Ascending aorta (tissue), 2 donors: ENCODE results near the gene ZNF627. TPM values are rescaled to one million over a fixed set of nuclear protein-coding genes. Genes with fewer than 3 reads are reported as not detected.
"Not testable (repeated sequence)": the region's sequence is repeated elsewhere in the genome, so short reads cannot be mapped to it uniquely, and the experiment has no call there.

Experiments used
- DNase-seq, 2 donors: peaks; one replicate each; pipeline ENCODE4 v3.0.0-alpha.2; 2019; ENCODE audit warnings: low spot score in 2 of 2
- H3K27ac ChIP-seq, 2 donors: fragments of 200-600 bp; sonication (generic); one replicate each; pipeline ENCODE4 v1.5.1; 2016 to 2017; ENCODE audit warnings: mild to moderate bottlenecking in 1 of 2
- H3K27me3 ChIP-seq: fragments of 200-600 bp; sonication (generic); one replicate; pipeline ENCODE4 v1.5.1; 2017
- H3K36me3 ChIP-seq, 2 donors: fragments of 200-600 bp; sonication (generic); one replicate each; pipeline ENCODE4 v1.5.1; 2016
- H3K4me1 ChIP-seq, 2 donors: fragments of 200-600 bp; sonication (generic); one replicate each; pipeline ENCODE4 v1.5.1; 2016 to 2017; ENCODE audit warnings: mild to moderate bottlenecking in 1 of 2
- H3K4me3 ChIP-seq, 2 donors: fragments of 200-600 bp; sonication (generic); one replicate each; pipeline ENCODE4 v1.5.1; 2016 to 2017; ENCODE audit warnings: mild to moderate bottlenecking in 1 of 2
- H3K9me3 ChIP-seq, 2 donors: fragments of 200-600 bp; sonication (generic); one replicate each; pipeline ENCODE4 v1.5.1; 2016
- CTCF ChIP-seq, 3 experiments: fragments of 200-600 bp in 2 of 3; fragments of 450-650 bp in 1 of 3; sonication (generic) in 2 of 3; IDR thresholded peaks; one replicate each; pipeline ENCODE4 v1.5.1; 2016 to 2019; ENCODE audit warnings: antibody characterized with exemption in 3 of 3, mild to moderate bottlenecking in 1 of 3, moderate library complexity in 1 of 3
- intact Hi-C: fragments of 100-400 bp; cut with DNase I; formaldehyde crosslinking; loops from one replicate; pipeline ENCODE4 v1.15.1; 2023
- total RNA-seq: library from RNA; depleted of rRNA; stranded (reverse); fragments of >200 nt; gene quantifications from one replicate; pipeline ENCODE4 v1.1.0, GENCODE V29; 2016

The ZNF627 gene
- total RNA-seq, 1 donor from 2014 or later, result 7.6 TPM

DNA sequence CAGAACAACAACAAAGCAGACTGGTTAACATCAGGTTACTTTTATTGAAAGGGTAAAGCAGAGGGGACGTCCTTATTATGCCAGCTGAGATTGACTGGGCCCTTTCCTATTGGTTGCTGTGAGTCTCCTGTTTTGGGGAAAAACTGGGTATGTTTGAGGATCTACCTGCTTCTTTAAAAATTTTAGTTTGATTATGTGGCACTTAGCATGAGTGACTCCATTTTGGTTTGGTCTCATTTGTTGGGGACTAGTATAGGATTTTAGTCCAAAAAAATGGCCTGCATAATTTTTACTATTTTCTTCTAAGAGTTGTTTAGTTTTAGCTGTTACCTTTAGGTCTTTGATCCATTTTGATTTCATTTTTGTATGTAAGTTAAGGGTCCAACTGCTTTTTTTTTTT, 14.4 kb downstream of the ZNF627 start:
- Histone ChIP-seq H3K27ac (no peak overlapping the region), H3K4me3 (no peak overlapping the region), H3K27me3 (no peaks in the 10 kb centered on the region), H3K36me3 (peaks cover 26 to 30% of the 10 kb centered on the region in 2 donors), H3K4me1 (no peaks in the 10 kb centered on the region), H3K9me3 (peaks cover 2 to 6% of the 10 kb centered on the region in 2 donors)
- TF ChIP-seq CTCF (IDR thresholded peaks at IDR 0.05), result no peak
- DNase-seq, result no peak
- intact Hi-C loops, result no loop called here

- intact Hi-C loops, result no loop called here
- Histone ChIP-seq H3K36me3 (peaks cover 38 to 41% of the 10 kb centered on the region in 2 donors), H3K27ac (no peak overlapping the region), H3K27me3 (no peaks in the 10 kb centered on the region), H3K9me3 (peaks cover 14 to 18% of the 10 kb centered on the region in 2 donors), H3K4me1 (no peaks in the 10 kb centered on the region), H3K4me3 (no peak overlapping the region)
- TF ChIP-seq CTCF (IDR thresholded peaks at IDR 0.05), result no peak
- no peak for DNase-seq
Observed at GRCh38 chr19:11612816-11613511, 15.7 kb downstream of the ZNF627 start.

GRCh38 chr19:11617180-11618062, 20.1 kb downstream of the ZNF627 start:
- H3K36me3 ChIP-seq, result peaks cover 64 to 71% of the 10 kb centered on the region in 2 donors
- intact Hi-C loops, result no loop called here
- H3K9me3 ChIP-seq, result peaks cover 18 to 19% of the 10 kb centered on the region in 2 donors
- no peak for DNase-seq
- no peaks in the 10 kb centered on the region for H3K4me1 ChIP-seq
- no peak overlapping the region for H3K27ac ChIP-seq
- TF ChIP-seq CTCF (IDR thresholded peaks at IDR 0.05), result no peak
- H3K27me3 ChIP-seq, result no peaks in the 10 kb centered on the region
- no peak overlapping the region for H3K4me3 ChIP-seq

DNA sequence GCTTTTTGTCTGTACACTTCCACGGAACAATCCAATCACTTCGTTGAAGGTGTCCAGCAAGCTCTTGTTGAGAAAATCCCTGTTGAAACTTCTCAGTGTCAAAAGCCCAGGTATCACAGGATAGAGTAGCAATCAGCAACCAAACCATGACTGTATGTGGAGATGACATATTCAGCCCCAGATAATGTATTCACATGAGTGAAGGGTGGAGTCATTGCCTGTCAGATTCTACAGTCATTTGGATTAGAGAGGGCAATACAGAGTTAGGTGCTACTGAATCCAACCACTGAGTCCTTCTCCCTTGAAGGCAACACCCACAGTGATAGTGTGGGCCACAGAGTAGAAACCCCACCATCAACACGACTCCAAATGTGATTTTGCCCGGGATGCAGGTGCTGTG, 23.3 kb downstream of the ZNF627 start:
- H3K27ac ChIP-seq, result no peak overlapping the region
- DNase-seq, result no peak
- no peak overlapping the region for H3K4me3 ChIP-seq
- H3K9me3 ChIP-seq, result peaks cover 18 to 19% of the 10 kb centered on the region in 2 donors
- no peak for TF ChIP-seq CTCF (IDR thresholded peaks at IDR 0.05)
- no peaks in the 10 kb centered on the region for H3K27me3 ChIP-seq
- intact Hi-C loops, result no loop called here
- H3K4me1 ChIP-seq, result peaks cover 0 to 8% of the 10 kb centered on the region in 2 donors
- H3K36me3 ChIP-seq, result peaks cover 50 to 54% of the 10 kb centered on the region in 2 donors

GRCh38 chr19:11622401-11622800, 25.1 kb downstream of the ZNF627 start:
- H3K4me3 ChIP-seq, intact Hi-C loops, H3K27me3 ChIP-seq, H3K4me1 ChIP-seq, H3K9me3 ChIP-seq, DNase-seq, H3K27ac ChIP-seq: not testable (repeated sequence)
- H3K36me3 ChIP-seq, result peaks cover 31 to 35% of the 10 kb centered on the region in 2 donors

- peaks cover 0 to 8% of the 10 kb centered on the region in 2 donors for H3K4me1 ChIP-seq
- intact Hi-C loops, result no loop called here
- H3K36me3 ChIP-seq, result peaks cover 15 to 21% of the 10 kb centered on the region in 2 donors
- no peaks in the 10 kb centered on the region for H3K27me3 ChIP-seq
- peak overlapping the region; percentile 46 to 61 for H3K27ac ChIP-seq
- no peaks in the 10 kb centered on the region for H3K9me3 ChIP-seq
- H3K4me3 ChIP-seq, result peak overlapping the region; percentile 46 to 60
- DNase-seq, result no peak
- TF ChIP-seq CTCF (IDR thresholded peaks at IDR 0.05), result no peak
Observed at GRCh38 chr19:11624069-11624463, 26.8 kb downstream of the ZNF627 start.
